ENCODE results near the gene GK. TPM values are rescaled to one million over a fixed set of nuclear protein-coding genes. Genes with fewer than 3 reads are reported as not detected.

GK gene
- total RNA-seq, 1 experiment from 2014 or later, result 7.5 TPM

DNA sequence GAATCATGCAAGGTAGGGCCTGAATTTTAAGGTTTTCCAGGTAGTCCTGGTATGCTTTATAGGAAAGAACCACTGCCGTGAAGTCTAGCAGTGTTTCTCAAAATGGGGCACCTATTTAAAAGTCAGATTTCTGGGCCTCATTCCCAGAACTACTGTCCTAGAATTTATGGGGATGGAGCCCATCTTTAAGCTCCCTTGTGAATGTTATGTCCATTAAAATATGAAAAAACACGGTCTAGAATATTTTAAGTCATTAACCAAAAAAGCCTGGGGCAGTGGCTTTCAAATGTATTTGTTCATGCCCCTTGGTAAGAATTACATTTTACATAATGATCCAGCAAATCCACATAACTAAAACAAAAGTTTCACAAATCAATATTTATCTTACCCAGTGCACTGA, 35.4 kb downstream of the GK start:
- no peak for DNase-seq (ENCODE audit: low spot score)

DNA sequence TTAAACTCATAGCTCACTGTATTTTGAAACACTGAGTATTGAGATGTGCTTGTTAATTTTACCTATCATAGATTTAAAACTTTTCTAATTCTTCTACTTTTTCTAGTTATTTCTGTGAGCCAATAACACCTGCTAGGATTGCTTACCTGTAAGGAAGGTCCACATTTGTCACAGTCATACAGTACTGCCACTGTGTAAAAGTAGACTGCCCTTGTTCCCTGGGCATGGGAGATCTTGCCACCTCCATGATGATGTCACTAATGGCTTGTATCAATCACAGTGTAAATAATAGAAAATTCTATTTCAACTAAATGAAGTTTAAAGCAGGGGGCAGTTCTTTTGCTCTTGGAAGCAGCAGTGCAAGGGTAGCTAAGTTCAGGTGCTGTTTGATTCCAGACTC, 35.9 kb downstream of the GK start:
- ChIA-PET CTCF (interaction anchor here (0.7 to 1.8 kb wide), 2 partner anchors 10 to 18 kb away, joined by 3 to 9 read pairs; no protein-coding TSS in a partner anchor), POLR2A (no interaction called here)
- TF ChIP-seq, protein P1, sequence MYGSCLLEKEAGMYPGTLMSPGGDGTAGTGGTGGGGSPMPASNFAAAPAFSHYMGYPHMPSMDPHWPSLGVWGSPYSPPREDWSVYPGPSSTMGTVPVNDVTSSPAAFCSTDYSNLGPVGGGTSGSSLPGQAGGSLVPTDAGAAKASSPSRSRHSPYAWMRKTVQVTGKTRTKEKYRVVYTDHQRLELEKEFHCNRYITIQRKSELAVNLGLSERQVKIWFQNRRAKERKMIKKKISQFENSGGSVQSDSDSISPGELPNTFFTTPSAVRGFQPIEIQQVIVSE (CRISPR knock-in tag; IDR thresholded peaks at IDR 0.05; ENCODE audit: borderline replicate concordance), result no peak
- no peak for TF ChIP-seq RORB (CRISPR knock-in tag; IDR thresholded peaks at IDR 0.05)
- TF ChIP-seq CREM (CRISPR knock-in tag; IDR thresholded peaks at IDR 0.05), result no peak
- no peak for TF ChIP-seq ZNF317 (CRISPR knock-in tag; IDR thresholded peaks at IDR 0.05; ENCODE audit: borderline replicate concordance, low read depth)
- no peak for TF ChIP-seq IRF2 (CRISPR knock-in tag; IDR thresholded peaks at IDR 0.05; ENCODE audit: borderline replicate concordance, low read depth)
- ATAC-seq (no peak), DNase-seq (ENCODE audit: low spot score) (no peak)
- no peak overlapping the region for H3K27ac Mint-ChIP-seq
- H3K27me3 Mint-ChIP-seq (ENCODE audit: low read depth), result no peaks in the 10 kb centered on the region
- H3K4me3 Mint-ChIP-seq, result no peak overlapping the region
- peaks cover 44% of the 10 kb centered on the region for H3K4me1 Mint-ChIP-seq
- no peaks in the 10 kb centered on the region for H3K36me3 Mint-ChIP-seq
- no peaks in the 10 kb centered on the region for H3K9me3 Mint-ChIP-seq

More for the DNA sequence above, 35.4 kb downstream of the GK start:
- Mint-ChIP-seq H3K36me3 (no peaks in the 10 kb centered on the region), H3K27me3 (ENCODE audit: low read depth) (no peaks in the 10 kb centered on the region), H3K9me3 (no peaks in the 10 kb centered on the region), H3K27ac (no peak overlapping the region), H3K4me3 (no peak overlapping the region), H3K4me1 (peaks cover 44% of the 10 kb centered on the region)
- TF ChIP-seq GABPB1 (CRISPR knock-in tag; IDR thresholded peaks at IDR 0.05), result no peak
- no peak for TF ChIP-seq NFATC4 (CRISPR knock-in tag; IDR thresholded peaks at IDR 0.05)
- TF ChIP-seq, protein P2, sequence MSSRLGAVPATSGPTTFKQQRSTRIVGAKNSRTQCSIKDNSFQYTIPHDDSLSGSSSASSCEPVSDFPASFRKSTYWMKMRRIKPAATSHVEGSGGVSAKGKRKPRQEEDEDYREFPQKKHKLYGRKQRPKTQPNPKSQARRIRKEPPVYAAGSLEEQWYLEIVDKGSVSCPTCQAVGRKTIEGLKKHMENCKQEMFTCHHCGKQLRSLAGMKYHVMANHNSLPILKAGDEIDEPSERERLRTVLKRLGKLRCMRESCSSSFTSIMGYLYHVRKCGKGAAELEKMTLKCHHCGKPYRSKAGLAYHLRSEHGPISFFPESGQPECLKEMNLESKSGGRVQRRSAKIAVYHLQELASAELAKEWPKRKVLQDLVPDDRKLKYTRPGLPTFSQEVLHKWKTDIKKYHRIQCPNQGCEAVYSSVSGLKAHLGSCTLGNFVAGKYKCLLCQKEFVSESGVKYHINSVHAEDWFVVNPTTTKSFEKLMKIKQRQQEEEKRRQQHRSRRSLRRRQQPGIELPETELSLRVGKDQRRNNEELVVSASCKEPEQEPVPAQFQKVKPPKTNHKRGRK (CRISPR knock-in tag; IDR thresholded peaks at IDR 0.05; ENCODE audit: borderline replicate concordance), result no peak
- TF ChIP-seq, protein P3, sequence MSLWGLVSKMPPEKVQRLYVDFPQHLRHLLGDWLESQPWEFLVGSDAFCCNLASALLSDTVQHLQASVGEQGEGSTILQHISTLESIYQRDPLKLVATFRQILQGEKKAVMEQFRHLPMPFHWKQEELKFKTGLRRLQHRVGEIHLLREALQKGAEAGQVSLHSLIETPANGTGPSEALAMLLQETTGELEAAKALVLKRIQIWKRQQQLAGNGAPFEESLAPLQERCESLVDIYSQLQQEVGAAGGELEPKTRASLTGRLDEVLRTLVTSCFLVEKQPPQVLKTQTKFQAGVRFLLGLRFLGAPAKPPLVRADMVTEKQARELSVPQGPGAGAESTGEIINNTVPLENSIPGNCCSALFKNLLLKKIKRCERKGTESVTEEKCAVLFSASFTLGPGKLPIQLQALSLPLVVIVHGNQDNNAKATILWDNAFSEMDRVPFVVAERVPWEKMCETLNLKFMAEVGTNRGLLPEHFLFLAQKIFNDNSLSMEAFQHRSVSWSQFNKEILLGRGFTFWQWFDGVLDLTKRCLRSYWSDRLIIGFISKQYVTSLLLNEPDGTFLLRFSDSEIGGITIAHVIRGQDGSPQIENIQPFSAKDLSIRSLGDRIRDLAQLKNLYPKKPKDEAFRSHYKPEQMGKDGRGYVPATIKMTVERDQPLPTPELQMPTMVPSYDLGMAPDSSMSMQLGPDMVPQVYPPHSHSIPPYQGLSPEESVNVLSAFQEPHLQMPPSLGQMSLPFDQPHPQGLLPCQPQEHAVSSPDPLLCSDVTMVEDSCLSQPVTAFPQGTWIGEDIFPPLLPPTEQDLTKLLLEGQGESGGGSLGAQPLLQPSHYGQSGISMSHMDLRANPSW (CRISPR knock-in tag; conservative IDR thresholded peaks at IDR 0.05; ENCODE audit: low read depth), result no peak
- TF ChIP-seq, protein P4, sequence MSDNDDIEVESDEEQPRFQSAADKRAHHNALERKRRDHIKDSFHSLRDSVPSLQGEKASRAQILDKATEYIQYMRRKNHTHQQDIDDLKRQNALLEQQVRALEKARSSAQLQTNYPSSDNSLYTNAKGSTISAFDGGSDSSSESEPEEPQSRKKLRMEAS (CRISPR knock-in tag; IDR thresholded peaks at IDR 0.05), result no peak
- TF ChIP-seq HMGA2 (CRISPR knock-in tag; IDR thresholded peaks at IDR 0.05), result no peak
- POLR2A ChIA-PET, result interaction anchor here (0.7 kb wide), 1 partner anchor 15 kb away, joined by 3 read pairs; no protein-coding TSS in a partner anchor
- CTCF ChIA-PET, result interaction anchor here (0.7 to 1.8 kb wide), 2 partner anchors 10 to 18 kb away, joined by 3 to 9 read pairs; no protein-coding TSS in a partner anchor
- no peak for ATAC-seq

DNA sequence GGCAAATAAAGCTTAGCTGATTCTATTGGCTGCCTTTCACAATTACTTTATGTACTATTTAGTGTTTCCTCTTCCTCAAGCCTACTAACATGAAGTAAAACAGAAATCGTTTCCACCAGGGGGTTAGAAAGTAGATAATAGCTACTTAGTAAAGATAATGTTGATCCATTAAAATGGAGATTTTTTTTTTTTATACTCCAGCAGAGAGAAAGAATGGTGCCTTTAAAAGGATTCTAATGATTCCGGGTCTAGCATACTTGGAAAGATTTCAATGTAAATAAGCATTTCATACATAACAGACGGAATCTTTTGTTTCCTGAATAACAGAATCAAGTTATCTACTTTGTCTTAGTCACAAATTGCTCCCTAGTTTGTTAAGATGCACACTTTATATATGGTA, 37.1 kb downstream of the GK start:
- 0 out of 2 replicates have a peak overlapping the region, but pooled peaks have one; percentile 31 for H3K27ac Mint-ChIP-seq
- ATAC-seq (peak; percentile 59), DNase-seq (ENCODE audit: low spot score) (no peak)
- H3K9me3 Mint-ChIP-seq, result no peaks in the 10 kb centered on the region
- peak overlapping the region; percentile 35 for H3K4me3 Mint-ChIP-seq
- no peaks in the 10 kb centered on the region for H3K36me3 Mint-ChIP-seq
- TF ChIP-seq ZNF317 (CRISPR knock-in tag; IDR thresholded peaks at IDR 0.05; ENCODE audit: borderline replicate concordance, low read depth) (no peak), RELA (CRISPR knock-in tag; IDR thresholded peaks at IDR 0.05; ENCODE audit: borderline replicate concordance) (no peak)
- TF ChIP-seq, protein P5, sequence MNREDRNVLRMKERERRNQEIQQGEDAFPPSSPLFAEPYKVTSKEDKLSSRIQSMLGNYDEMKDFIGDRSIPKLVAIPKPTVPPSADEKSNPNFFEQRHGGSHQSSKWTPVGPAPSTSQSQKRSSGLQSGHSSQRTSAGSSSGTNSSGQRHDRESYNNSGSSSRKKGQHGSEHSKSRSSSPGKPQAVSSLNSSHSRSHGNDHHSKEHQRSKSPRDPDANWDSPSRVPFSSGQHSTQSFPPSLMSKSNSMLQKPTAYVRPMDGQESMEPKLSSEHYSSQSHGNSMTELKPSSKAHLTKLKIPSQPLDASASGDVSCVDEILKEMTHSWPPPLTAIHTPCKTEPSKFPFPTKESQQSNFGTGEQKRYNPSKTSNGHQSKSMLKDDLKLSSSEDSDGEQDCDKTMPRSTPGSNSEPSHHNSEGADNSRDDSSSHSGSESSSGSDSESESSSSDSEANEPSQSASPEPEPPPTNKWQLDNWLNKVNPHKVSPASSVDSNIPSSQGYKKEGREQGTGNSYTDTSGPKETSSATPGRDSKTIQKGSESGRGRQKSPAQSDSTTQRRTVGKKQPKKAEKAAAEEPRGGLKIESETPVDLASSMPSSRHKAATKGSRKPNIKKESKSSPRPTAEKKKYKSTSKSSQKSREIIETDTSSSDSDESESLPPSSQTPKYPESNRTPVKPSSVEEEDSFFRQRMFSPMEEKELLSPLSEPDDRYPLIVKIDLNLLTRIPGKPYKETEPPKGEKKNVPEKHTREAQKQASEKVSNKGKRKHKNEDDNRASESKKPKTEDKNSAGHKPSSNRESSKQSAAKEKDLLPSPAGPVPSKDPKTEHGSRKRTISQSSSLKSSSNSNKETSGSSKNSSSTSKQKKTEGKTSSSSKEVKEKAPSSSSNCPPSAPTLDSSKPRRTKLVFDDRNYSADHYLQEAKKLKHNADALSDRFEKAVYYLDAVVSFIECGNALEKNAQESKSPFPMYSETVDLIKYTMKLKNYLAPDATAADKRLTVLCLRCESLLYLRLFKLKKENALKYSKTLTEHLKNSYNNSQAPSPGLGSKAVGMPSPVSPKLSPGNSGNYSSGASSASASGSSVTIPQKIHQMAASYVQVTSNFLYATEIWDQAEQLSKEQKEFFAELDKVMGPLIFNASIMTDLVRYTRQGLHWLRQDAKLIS (CRISPR knock-in tag; IDR thresholded peaks at IDR 0.05; ENCODE audit: borderline replicate concordance), result no peak
- H3K27me3 Mint-ChIP-seq (ENCODE audit: low read depth), result no peaks in the 10 kb centered on the region
- ChIA-PET CTCF (interaction anchor here (1.3 kb wide), 1 partner anchor 20 kb away, joined by 3 read pairs; no protein-coding TSS in a partner anchor), POLR2A (no interaction called here)
- peaks cover 49% of the 10 kb centered on the region for H3K4me1 Mint-ChIP-seq
